H1 (cell line): ENCODE results near the gene TFF1. TPM values are rescaled to one million over a fixed set of nuclear protein-coding genes. Genes with fewer than 3 reads are reported as not detected.

Source experiments
- CTCF ChIA-PET: fragments of 300-600 bp; sonication (Branson Sonifier 250); formaldehyde crosslinking; loops from one replicate; lab custom pipeline; 2021; ENCODE audit not compliant: partially characterized antibody; lab: Charles Lee
- POLR2A ChIA-PET: fragments of 300-600 bp; sonication (Branson Sonifier 250); formaldehyde crosslinking; loops from one replicate; lab custom pipeline; 2021; ENCODE audit warnings: inconsistent platforms; ENCODE audit not compliant: partially characterized antibody; lab: Charles Lee
- DNase-seq, 2 experiments: peaks; one replicate each; pipeline versions ENCODE4 v3.0.0 to v3.0.0-alpha.2; 2010 to 2022; ENCODE audit warnings: low spot score in 2 of 2, low read depth in 1 of 2, mixed read lengths in 1 of 2
- FAIRE-seq: peaks from 2 replicates; lab custom pipeline; 2011; peaks lifted over from hg19 to GRCh38; lab: Jason Lieb, UNC
- H2AFZ ChIP-seq: 2 replicates; pipeline ENCODE4 v1.8.1; 2012; ENCODE audit warnings: low read length, inconsistent platforms
- H2AK5ac ChIP-seq: 2 replicates; pipeline ENCODE4 v1.6.1; 2013; ENCODE audit warnings: low read depth, low read length
- H2BK120ac ChIP-seq: replicated peaks from 2 replicates; pipeline ENCODE3; 2013; ENCODE audit warnings: low read depth, low read length, inconsistent platforms
- H2BK12ac ChIP-seq: 2 replicates; pipeline ENCODE4 v1.6.1; 2013; ENCODE audit warnings: low read depth, low read length
- H2BK15ac ChIP-seq: 2 replicates; pipeline ENCODE4 v1.6.1; 2013; ENCODE audit warnings: low read length
- H2BK20ac ChIP-seq: 2 replicates; pipeline ENCODE4 v1.6.1; 2013; ENCODE audit warnings: low read length
- H2BK5ac ChIP-seq: 2 replicates; pipeline ENCODE4 v1.6.1; 2013; ENCODE audit warnings: low read depth, low read length
- H3K14ac ChIP-seq: 2 replicates; pipeline ENCODE4 v1.6.1; 2013; ENCODE audit warnings: inconsistent platforms; ENCODE audit not compliant: insufficient read length
- H3K18ac ChIP-seq: 2 replicates; pipeline ENCODE4 v1.6.1; 2013; ENCODE audit warnings: low read length; ENCODE audit errors: extremely low read depth
- H3K23ac ChIP-seq: 2 replicates; pipeline ENCODE4 v1.6.1; 2013; ENCODE audit warnings: inconsistent platforms; ENCODE audit not compliant: insufficient read length
- H3K23me2 ChIP-seq: 2 replicates; pipeline ENCODE4 v1.6.1; 2013; ENCODE audit warnings: low read depth, low read length
- H3K27ac ChIP-seq: 2 replicates; pipeline ENCODE4 v1.6.1; 2011; ENCODE audit warnings: low read depth, low read length, inconsistent platforms
- H3K27me3 ChIP-seq, 4 experiments: replicated peaks in 1 of 4; 1 replicate in 1 of 4; 2 replicates in 3 of 4; pipeline versions ENCODE4 v1.6.1 to v1.8.1; 2011 to 2013; ENCODE audit warnings: low read length in 3 of 4, mild to moderate bottlenecking in 3 of 4, inconsistent platforms in 2 of 4, mixed read lengths in 2 of 4, moderate library complexity in 1 of 4; ENCODE audit not compliant: control insufficient read depth in 3 of 4, insufficient read depth in 3 of 4; ENCODE audit errors: extremely low read depth in 1 of 4
- H3K36me3 ChIP-seq, 4 experiments: 2 replicates each; pipeline versions ENCODE4 v1.6.1 to v1.8.1; 2011 to 2013; ENCODE audit warnings: mild to moderate bottlenecking in 4 of 4, low read length in 3 of 4, moderate library complexity in 2 of 4, control low read depth in 1 of 4, inconsistent platforms in 1 of 4; ENCODE audit not compliant: insufficient read depth in 4 of 4, control insufficient read depth in 2 of 4
- H3K4ac ChIP-seq: replicated peaks from 2 replicates; pipeline ENCODE3; 2013; ENCODE audit warnings: low read length, low read depth, mixed read lengths, inconsistent platforms; ENCODE audit not compliant: insufficient read length
- H3K4me1 ChIP-seq, 4 experiments: replicated peaks in 1 of 4; 1 replicate in 1 of 4; 2 replicates in 3 of 4; pipeline versions ENCODE4 v1.6.1 to v1.8.1; 2011 to 2013; ENCODE audit warnings: low read length in 3 of 4, inconsistent platforms in 2 of 4, mixed read lengths in 1 of 4; ENCODE audit not compliant: insufficient read depth in 4 of 4, control insufficient read depth in 3 of 4
- H3K4me2 ChIP-seq, 2 experiments: 2 replicates each; pipeline versions ENCODE4 v1.6.1 to v1.8.1; 2011 to 2013; ENCODE audit warnings: low read depth in 2 of 2, low read length in 2 of 2, control low read depth in 1 of 2, inconsistent platforms in 1 of 2, mild to moderate bottlenecking in 1 of 2; ENCODE audit not compliant: insufficient read depth in 1 of 2
- H3K4me3 ChIP-seq, 4 experiments: fragments of 200-600, 300-600 bp in 1 of 4; sonication (generic), shearing (Covaris generic), sonication (Bioruptor Twin) in 1 of 4; 2 replicates each; pipeline versions ENCODE4 v1.5.1 to v1.8.1; 2011 to 2016; ENCODE audit warnings: low read length in 4 of 4, low read depth in 3 of 4, control low read depth in 2 of 4, inconsistent platforms in 2 of 4, mild to moderate bottlenecking in 2 of 4, mixed read lengths in 1 of 4, moderate library complexity in 1 of 4; ENCODE audit not compliant: insufficient read depth in 2 of 4; ENCODE audit errors: extremely low read depth in 1 of 4
- H3K56ac ChIP-seq: replicated peaks from 2 replicates; pipeline ENCODE3; 2013; ENCODE audit warnings: low read depth, mild to moderate bottlenecking, mixed read lengths, low read length, inconsistent platforms; ENCODE audit not compliant: insufficient read length
- H3K79me1 ChIP-seq: 2 replicates; pipeline ENCODE4 v1.6.1; 2013; ENCODE audit warnings: low read depth, low read length, control low read depth
- H3K79me2 ChIP-seq, 2 experiments: 2 replicates each; pipeline versions ENCODE4 v1.6.1 to v1.8.1; 2012 to 2013; ENCODE audit warnings: low read length in 2 of 2, mild to moderate bottlenecking in 2 of 2, inconsistent platforms in 1 of 2; ENCODE audit not compliant: insufficient read depth in 2 of 2, control insufficient read depth in 1 of 2
- H3K9ac ChIP-seq, 4 experiments: replicated peaks in 1 of 4; 1 replicate in 1 of 4; 2 replicates in 3 of 4; pipeline versions ENCODE4 v1.6.1 to v1.8.1; 2011 to 2013; ENCODE audit warnings: low read depth in 3 of 4, low read length in 3 of 4, control low read depth in 2 of 4, mild to moderate bottlenecking in 2 of 4, moderate library complexity in 2 of 4, inconsistent platforms in 1 of 4; ENCODE audit errors: extremely low read depth in 1 of 4
- H3K9me3 ChIP-seq, 2 experiments: 2 replicates each; pipeline versions ENCODE4 v1.6.1 to v1.8.1; 2012 to 2013; ENCODE audit warnings: mild to moderate bottlenecking in 2 of 2, moderate library complexity in 2 of 2, control low read depth in 1 of 2, inconsistent platforms in 1 of 2, low read depth in 1 of 2, low read length in 1 of 2, mixed read lengths in 1 of 2; ENCODE audit not compliant: insufficient read depth in 2 of 2
- H4K20me1 ChIP-seq, 2 experiments: replicated peaks in 1 of 2; 2 replicates each; pipeline versions ENCODE3 to v1.8.1; 2011 to 2013; ENCODE audit warnings: inconsistent platforms in 2 of 2, low read length in 2 of 2, mild to moderate bottlenecking in 1 of 2; ENCODE audit not compliant: insufficient read depth in 2 of 2, control insufficient read depth in 1 of 2
- H4K5ac ChIP-seq: 2 replicates; pipeline ENCODE4 v1.6.1; 2013; ENCODE audit warnings: low read length, low read depth, mixed read lengths, inconsistent platforms; ENCODE audit not compliant: insufficient read length
- H4K8ac ChIP-seq: 2 replicates; pipeline ENCODE4 v1.8.0; 2013; ENCODE audit warnings: mild to moderate bottlenecking, moderate library complexity, low read length, inconsistent platforms; ENCODE audit not compliant: insufficient read depth; ENCODE audit errors: extremely low read depth
- H4K91ac ChIP-seq: replicated peaks from 2 replicates; pipeline ENCODE3; 2013; ENCODE audit warnings: low read length, mixed read lengths, inconsistent platforms; ENCODE audit not compliant: insufficient read length
- BACH1 ChIP-seq: IDR thresholded peaks from 2 replicates; pipeline ENCODE4 v1.6.1; 2012; ENCODE audit warnings: low read length, improper control_type of control experiment
- EZH2 ChIP-seq: fragments of 200-600 bp; sonication (generic); IDR thresholded peaks from 2 replicates; pipeline ENCODE4 v1.7.1; 2012; ENCODE audit warnings: low read depth, mild to moderate bottlenecking, moderate library complexity, low read length, inconsistent platforms; ENCODE audit not compliant: severe bottlenecking
- NANOG ChIP-seq: IDR thresholded peaks from 2 replicates; pipeline ENCODE4 v1.6.1; 2011; ENCODE audit warnings: low read length, low read depth, mild to moderate bottlenecking, inconsistent platforms; ENCODE audit not compliant: insufficient read depth, poor library complexity, severe bottlenecking
- POLR2AphosphoS5 ChIP-seq: IDR thresholded peaks from 2 replicates; pipeline ENCODE4 v1.6.1; 2011; ENCODE audit warnings: low read depth, low read length
- SIN3A ChIP-seq, 2 experiments: IDR thresholded peaks in 1 of 2; conservative IDR thresholded peaks in 1 of 2; 2 replicates each; pipeline ENCODE4 v1.6.1; 2011 to 2012; ENCODE audit warnings: low read length in 2 of 2, improper control_type of control experiment in 1 of 2, low read depth in 1 of 2, mild to moderate bottlenecking in 1 of 2
- SRF ChIP-seq: IDR thresholded peaks from 2 replicates; pipeline ENCODE4 v1.6.1; 2011; ENCODE audit warnings: mild to moderate bottlenecking, low read depth, low read length, moderate library complexity
- TAF7 ChIP-seq: optimal IDR thresholded peaks from 2 replicates; pipeline ENCODE3; 2011; ENCODE audit warnings: low read depth, mild to moderate bottlenecking, inconsistent platforms, low read length, moderate library complexity, borderline replicate concordance
- TBP ChIP-seq: IDR thresholded peaks from 2 replicates; pipeline ENCODE4 v1.6.1; 2011; ENCODE audit warnings: low read depth, low read length, improper control_type of control experiment
- TEAD4 ChIP-seq: IDR thresholded peaks from 2 replicates; pipeline ENCODE4 v1.6.1; 2012; ENCODE audit warnings: low read depth, low read length, inconsistent platforms, mixed read lengths
- ZNF274 ChIP-seq: IDR thresholded peaks from 2 replicates; pipeline ENCODE4 v1.7.0; 2012; ENCODE audit warnings: low read length, borderline replicate concordance; ENCODE audit errors: extremely low read depth
- WGBS, 2 experiments: shearing (Covaris generic) in 1 of 2; methylation state at CpG; one replicate each; pipeline versions ENCODE4 v1.1.6 to v1.1.7; 2013 to 2015; ENCODE audit warnings: low lambda C conversion rate in 2 of 2, mixed read lengths in 2 of 2, inconsistent platforms in 1 of 2, low coverage in 1 of 2, missing lambda C conversion rate in 1 of 2; ENCODE audit not compliant: insufficient replicate concordance in 2 of 2, insufficient coverage in 1 of 2, insufficient read length in 1 of 2; ENCODE audit errors: extremely low coverage in 1 of 2, missing lambda C conversion rate in 1 of 2; 5-methylcytosine and 5-hydroxymethylcytosine counted together
- polyA plus RNA-seq, 7 experiments: library from polyadenylated mRNA; depleted of rRNA in 3 of 7; stranded (reverse) in 5 of 7; unstranded in 2 of 7; fragments of >200 nt in 5 of 7; fragments of 200-250 nt in 2 of 7; gene quantifications; 1 replicate in 5 of 7; 2 replicates in 1 of 7; 4 replicates in 1 of 7; pipeline versions ENCODE4 v1.2.1 to v1.2.3, GENCODE V29; 2011 to 2013; ENCODE audit warnings: missing spikeins in 2 of 7, mixed read lengths in 2 of 7
- total RNA-seq: library from RNA; stranded (reverse); fragmentation: NEBNext Ultra II Directional; extraction: Animal tissue kit (Norgen Biotek cat#: 25700); gene quantifications from 2 replicates; pipeline ENCODE4 v1.2.1, GENCODE V29; 2021
- TF ChIP-seq, protein P1 (sequence below): IDR thresholded peaks from 2 replicates; pipeline ENCODE4 v1.6.1; 2011; ENCODE audit warnings: low read length, improper control_type of control experiment
- TF ChIP-seq, protein P2 (sequence below): IDR thresholded peaks from 2 replicates; pipeline ENCODE4 v1.6.1; 2012; ENCODE audit warnings: inconsistent platforms

Gene TFF1
- total and polyA plus RNA-seq, 2 of the 8 experiments (the other 6 are each of a cell fraction or from before 2014, with no cell fraction given), result not detected

DNA sequence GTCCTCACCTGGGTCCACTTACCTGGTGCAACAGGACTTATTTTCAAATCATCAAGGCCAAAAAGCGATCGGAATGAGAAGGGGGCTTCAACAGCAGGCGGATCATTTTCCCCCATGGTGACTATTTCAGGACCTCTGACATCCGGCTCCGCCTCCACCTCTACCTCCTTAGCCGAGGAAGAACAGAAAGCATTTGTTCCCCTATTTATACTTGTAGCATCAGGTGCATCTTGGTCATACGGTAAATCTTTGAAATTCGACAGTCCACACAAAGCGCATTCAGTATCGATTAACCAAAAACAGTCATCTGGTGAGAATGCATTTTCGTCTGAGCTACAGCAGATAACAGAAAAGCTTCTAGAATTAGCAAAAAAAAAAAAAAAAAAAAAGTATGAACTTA lies 29.0 kb upstream of the TFF1 start:
- Histone ChIP-seq H4K5ac (no peak overlapping the region), H3K79me2 (no peaks in the 10 kb centered on the region), H3K23me2 (no peaks in the 10 kb centered on the region), H3K36me3 (no peaks in the 10 kb centered on the region), H3K27me3 (no peaks in the 10 kb centered on the region), H3K4me3 (no peak overlapping the region), H3K9me3 (no peaks in the 10 kb centered on the region; a peak in 1 of 4 replicates), H4K8ac (no peak overlapping the region), H2AK5ac (no peak overlapping the region), H4K91ac (no peak overlapping the region), H3K23ac (no peak overlapping the region), H3K27ac (no peak overlapping the region), H2BK5ac (no peak overlapping the region), H3K4me1 (peaks cover 0 to 4% (median 0%) of the 10 kb centered on the region in 4 experiments; a peak in 1 of 7 replicates), H2BK12ac (no peak overlapping the region), H3K4ac (no peak overlapping the region), H2BK120ac (no peak overlapping the region), H3K18ac (no peak overlapping the region), H3K56ac (no peak overlapping the region), H2BK20ac (no peak overlapping the region; the same call in 1 of the 2 replicates), H3K9ac (no peak overlapping the region), H2BK15ac (no peak overlapping the region), H3K79me1 (no peaks in the 10 kb centered on the region), H2AFZ (no peak overlapping the region), H3K14ac (no peak overlapping the region), H3K4me2 (no peak overlapping the region), H4K20me1 (no peaks in the 10 kb centered on the region)
- WGBS, 2 experiments, result 92% methylated on average over 11 of the region's 11 CpGs; no CpG with 5 or more reads in 1 of the 2 experiments
- DNase-seq (no peak), FAIRE-seq (no peak)
- ChIA-PET POLR2A (no interaction called here), CTCF (interaction anchor here (0.6 kb wide), 1 partner anchor 15 kb away, joined by 3 read pairs; no protein-coding TSS in a partner anchor)
- TF ChIP-seq NANOG, result no peak
- no peak for TF ChIP-seq SRF
- TF ChIP-seq, protein P1, sequence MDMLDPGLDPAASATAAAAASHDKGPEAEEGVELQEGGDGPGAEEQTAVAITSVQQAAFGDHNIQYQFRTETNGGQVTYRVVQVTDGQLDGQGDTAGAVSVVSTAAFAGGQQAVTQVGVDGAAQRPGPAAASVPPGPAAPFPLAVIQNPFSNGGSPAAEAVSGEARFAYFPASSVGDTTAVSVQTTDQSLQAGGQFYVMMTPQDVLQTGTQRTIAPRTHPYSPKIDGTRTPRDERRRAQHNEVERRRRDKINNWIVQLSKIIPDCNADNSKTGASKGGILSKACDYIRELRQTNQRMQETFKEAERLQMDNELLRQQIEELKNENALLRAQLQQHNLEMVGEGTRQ, result no peak
- no peak for TF ChIP-seq POLR2AphosphoS5
- no peak for TF ChIP-seq TAF7
- TF ChIP-seq EZH2, result no peak
- no peak for TF ChIP-seq TEAD4
- TF ChIP-seq SIN3A (conservative IDR thresholded peaks at IDR 0.05 in 1 of 2, IDR thresholded peaks at IDR 0.05 in 1 of 2; ENCODE audit: low read depth in 1 of 2, low read length in 2 of 2), result no peak
- TF ChIP-seq BACH1, result no peak
- TF ChIP-seq, protein P2, sequence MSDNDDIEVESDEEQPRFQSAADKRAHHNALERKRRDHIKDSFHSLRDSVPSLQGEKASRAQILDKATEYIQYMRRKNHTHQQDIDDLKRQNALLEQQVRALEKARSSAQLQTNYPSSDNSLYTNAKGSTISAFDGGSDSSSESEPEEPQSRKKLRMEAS, result no peak
- TF ChIP-seq TBP, result no peak
- TF ChIP-seq ZNF274, result no peak
